Right renal pelvis (tissue), 4 donors: ENCODE results near the gene PARVA. TPM values are rescaled to one million over a fixed set of nuclear protein-coding genes. Genes with fewer than 3 reads are reported as not detected.
A peak's percentile ranks its signal among the peaks of the same experiment; 100 is the strongest.

Experiments
- DNase-seq, 4 donors: peaks; one replicate each; pipeline ENCODE4 v3.0.0-alpha.2; 2013; ENCODE audit warnings: low read depth in 4 of 4, low spot score in 3 of 4, missing footprints in 1 of 4
- polyA plus RNA-seq, 4 donors: library from polyadenylated mRNA; unstranded; fragments of 120-200 nt; gene quantifications; one replicate each; pipeline ENCODE4 v1.2.1, GENCODE V29; 2013; ENCODE audit not compliant: insufficient read length in 4 of 4

PARVA gene
- polyA plus RNA-seq, 4 donors = 106 to 126 (median 121) TPM

- DNase-seq = no peak
Measured at GRCh38 chr11:12454782-12455181, 77.4 kb downstream of the PARVA start.

- DNase-seq = no peak
Measured at GRCh38 chr11:12455938-12456337, 78.6 kb downstream of the PARVA start.

GRCh38 chr11:12456651-12457579 lies 79.5 kb downstream of the PARVA start:
- DNase-seq = no peak

- no peak for DNase-seq
Measured at GRCh38 chr11:12458042-12458441, 80.7 kb downstream of the PARVA start.

- DNase-seq = no peak
Measured at GRCh38 chr11:12459374-12459773, 82.0 kb downstream of the PARVA start.

GRCh38 chr11:12459865-12460444 lies 82.6 kb downstream of the PARVA start:
- no peak for DNase-seq

GRCh38 chr11:12460466-12460865 lies 83.1 kb downstream of the PARVA start:
- no peak for DNase-seq

- no peak for DNase-seq
Measured at GRCh38 chr11:12461516-12461915, 84.1 kb downstream of the PARVA start.

- no peak for DNase-seq
Measured at GRCh38 chr11:12464303-12464702, 86.9 kb downstream of the PARVA start.

GRCh38 chr11:12465332-12465731 lies 88.0 kb downstream of the PARVA start:
- DNase-seq = no peak

GRCh38 chr11:12467610-12468009 lies 90.2 kb downstream of the PARVA start:
- no peak for DNase-seq

GRCh38 chr11:12469451-12469850 lies 92.1 kb downstream of the PARVA start:
- no peak for DNase-seq

- DNase-seq = no peak
Measured at GRCh38 chr11:12470236-12470635, 92.9 kb downstream of the PARVA start.

GRCh38 chr11:12472401-12473005 lies 95.1 kb downstream of the PARVA start:
- DNase-seq = peak in 1 of 4 donors; percentile 4

GRCh38 chr11:12473381-12473780 lies 96.0 kb downstream of the PARVA start:
- no peak for DNase-seq

- DNase-seq = no peak
Measured at GRCh38 chr11:12474871-12475270, 97.5 kb downstream of the PARVA start.

GRCh38 chr11:12478743-12479142 lies 101.4 kb downstream of the PARVA start:
- DNase-seq = no peak

GRCh38 chr11:12480401-12480800 lies 103.0 kb downstream of the PARVA start:
- DNase-seq = no peak

GRCh38 chr11:12482839-12483238 lies 105.5 kb downstream of the PARVA start:
- no peak for DNase-seq

GRCh38 chr11:12483604-12484003 lies 106.2 kb downstream of the PARVA start:
- no peak for DNase-seq

- DNase-seq = no peak
Measured at GRCh38 chr11:12485328-12485727, 108.0 kb downstream of the PARVA start.
